HL-60 (cell line): ENCODE measurements around the gene RAET1E.
"Not testable (repeated sequence)": the region's sequence is repeated elsewhere in the genome, so short reads cannot be mapped to it uniquely, and the experiment has no call there.

Experiments used
- DNase-seq, 2 experiments: peaks; one replicate each; pipeline ENCODE4 v3.0.0-alpha.2; 2010 to 2020; ENCODE audit warnings: low read depth in 1 of 2, low spot score in 1 of 2
- H3K27ac ChIP-seq: fragments of 250-450 bp; sonication (Bioruptor Pico); replicated peaks from 2 replicates; pipeline ENCODE4 v1.5.1; 2020; ENCODE audit warnings: mild to moderate bottlenecking, moderate library complexity
- H3K27me3 ChIP-seq: fragments of 250-450 bp; sonication (Bioruptor Pico); 2 replicates; pipeline ENCODE4 v1.5.1; 2021; ENCODE audit warnings: mild to moderate bottlenecking, moderate library complexity; ENCODE audit not compliant: insufficient read depth, poor library complexity, severe bottlenecking
- H3K4me3 ChIP-seq: replicated peaks from 2 replicates; pipeline ENCODE4 v1.5.1; 2011; ENCODE audit warnings: mild to moderate bottlenecking, control low read depth, low read length; ENCODE audit not compliant: insufficient read depth
- GABPA ChIP-seq: IDR thresholded peaks from 2 replicates; pipeline ENCODE4 v1.6.1; 2012; ENCODE audit warnings: low read depth
- POLR2AphosphoS5 ChIP-seq: IDR thresholded peaks from 2 replicates; pipeline ENCODE4 v1.6.1; 2012; ENCODE audit warnings: low read depth
- SPI1 ChIP-seq: IDR thresholded peaks from 2 replicates; pipeline ENCODE4 v1.6.1; 2012; ENCODE audit warnings: low read depth, mild to moderate bottlenecking, borderline replicate concordance
- TF ChIP-seq, protein P1 (sequence below): IDR thresholded peaks from one replicate; pipeline ENCODE4 v1.5.1; 2011; ENCODE audit warnings: low read length, control low read depth, inconsistent platforms; ENCODE audit not compliant: insufficient read depth
- TF ChIP-seq, protein P2 (sequence below): IDR thresholded peaks from 2 replicates; pipeline ENCODE4 v1.6.1; 2012; ENCODE audit warnings: low read depth; ENCODE audit not compliant: insufficient replicate concordance

Gene RAET1E

GRCh38 chr6:149852881-149853280 lies 45.0 kb downstream of the RAET1E start:
- no peaks in the 10 kb centered on the region for H3K27me3 ChIP-seq
- H3K4me3 ChIP-seq = no peak overlapping the region
- TF ChIP-seq, protein P1, sequence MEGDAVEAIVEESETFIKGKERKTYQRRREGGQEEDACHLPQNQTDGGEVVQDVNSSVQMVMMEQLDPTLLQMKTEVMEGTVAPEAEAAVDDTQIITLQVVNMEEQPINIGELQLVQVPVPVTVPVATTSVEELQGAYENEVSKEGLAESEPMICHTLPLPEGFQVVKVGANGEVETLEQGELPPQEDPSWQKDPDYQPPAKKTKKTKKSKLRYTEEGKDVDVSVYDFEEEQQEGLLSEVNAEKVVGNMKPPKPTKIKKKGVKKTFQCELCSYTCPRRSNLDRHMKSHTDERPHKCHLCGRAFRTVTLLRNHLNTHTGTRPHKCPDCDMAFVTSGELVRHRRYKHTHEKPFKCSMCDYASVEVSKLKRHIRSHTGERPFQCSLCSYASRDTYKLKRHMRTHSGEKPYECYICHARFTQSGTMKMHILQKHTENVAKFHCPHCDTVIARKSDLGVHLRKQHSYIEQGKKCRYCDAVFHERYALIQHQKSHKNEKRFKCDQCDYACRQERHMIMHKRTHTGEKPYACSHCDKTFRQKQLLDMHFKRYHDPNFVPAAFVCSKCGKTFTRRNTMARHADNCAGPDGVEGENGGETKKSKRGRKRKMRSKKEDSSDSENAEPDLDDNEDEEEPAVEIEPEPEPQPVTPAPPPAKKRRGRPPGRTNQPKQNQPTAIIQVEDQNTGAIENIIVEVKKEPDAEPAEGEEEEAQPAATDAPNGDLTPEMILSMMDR = no peak
- TF ChIP-seq GABPA (no peak), POLR2AphosphoS5 (no peak), SPI1 (no peak)
- TF ChIP-seq, protein P2, sequence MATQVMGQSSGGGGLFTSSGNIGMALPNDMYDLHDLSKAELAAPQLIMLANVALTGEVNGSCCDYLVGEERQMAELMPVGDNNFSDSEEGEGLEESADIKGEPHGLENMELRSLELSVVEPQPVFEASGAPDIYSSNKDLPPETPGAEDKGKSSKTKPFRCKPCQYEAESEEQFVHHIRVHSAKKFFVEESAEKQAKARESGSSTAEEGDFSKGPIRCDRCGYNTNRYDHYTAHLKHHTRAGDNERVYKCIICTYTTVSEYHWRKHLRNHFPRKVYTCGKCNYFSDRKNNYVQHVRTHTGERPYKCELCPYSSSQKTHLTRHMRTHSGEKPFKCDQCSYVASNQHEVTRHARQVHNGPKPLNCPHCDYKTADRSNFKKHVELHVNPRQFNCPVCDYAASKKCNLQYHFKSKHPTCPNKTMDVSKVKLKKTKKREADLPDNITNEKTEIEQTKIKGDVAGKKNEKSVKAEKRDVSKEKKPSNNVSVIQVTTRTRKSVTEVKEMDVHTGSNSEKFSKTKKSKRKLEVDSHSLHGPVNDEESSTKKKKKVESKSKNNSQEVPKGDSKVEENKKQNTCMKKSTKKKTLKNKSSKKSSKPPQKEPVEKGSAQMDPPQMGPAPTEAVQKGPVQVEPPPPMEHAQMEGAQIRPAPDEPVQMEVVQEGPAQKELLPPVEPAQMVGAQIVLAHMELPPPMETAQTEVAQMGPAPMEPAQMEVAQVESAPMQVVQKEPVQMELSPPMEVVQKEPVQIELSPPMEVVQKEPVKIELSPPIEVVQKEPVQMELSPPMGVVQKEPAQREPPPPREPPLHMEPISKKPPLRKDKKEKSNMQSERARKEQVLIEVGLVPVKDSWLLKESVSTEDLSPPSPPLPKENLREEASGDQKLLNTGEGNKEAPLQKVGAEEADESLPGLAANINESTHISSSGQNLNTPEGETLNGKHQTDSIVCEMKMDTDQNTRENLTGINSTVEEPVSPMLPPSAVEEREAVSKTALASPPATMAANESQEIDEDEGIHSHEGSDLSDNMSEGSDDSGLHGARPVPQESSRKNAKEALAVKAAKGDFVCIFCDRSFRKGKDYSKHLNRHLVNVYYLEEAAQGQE = no peak
- no peak overlapping the region for H3K27ac ChIP-seq
- DNase-seq = no peak

GRCh38 chr6:149852180-149852579 lies 45.7 kb downstream of the RAET1E start:
- DNase-seq = no peak

DNA sequence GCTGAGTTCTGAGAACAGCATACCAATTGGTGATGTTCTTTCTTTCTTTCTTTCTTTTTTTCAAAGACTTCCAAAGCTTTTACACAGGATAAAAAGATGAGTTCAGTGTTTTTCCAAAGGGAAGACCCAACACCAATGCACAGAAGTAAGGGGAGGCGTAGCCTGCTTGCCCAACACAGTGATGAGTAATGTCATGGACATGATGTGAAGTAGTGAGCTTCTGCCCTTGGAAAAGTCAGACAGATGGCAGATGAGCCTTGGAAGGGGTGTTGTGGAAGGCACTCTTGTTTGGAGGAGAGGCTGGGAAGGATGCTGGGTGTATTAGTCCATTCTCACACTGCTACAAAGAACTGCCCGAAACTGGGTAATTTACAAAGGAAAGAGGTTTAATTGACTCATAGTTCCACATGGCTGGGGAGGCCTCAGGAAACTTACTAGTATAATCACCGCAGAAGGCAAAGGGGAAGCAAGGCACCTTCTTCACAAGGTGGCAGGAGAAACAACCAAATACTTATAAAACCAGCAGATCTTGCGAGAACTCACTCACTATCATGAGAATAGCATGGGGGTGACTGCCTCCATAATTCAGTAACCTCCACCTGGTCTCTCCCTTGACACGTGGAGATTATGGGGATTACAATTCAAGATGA lies 46.3 kb downstream of the RAET1E start:
- H3K27ac ChIP-seq = no peak overlapping the region
- TF ChIP-seq, protein P2 = no peak
- TF ChIP-seq POLR2AphosphoS5 = no peak
- TF ChIP-seq, protein P1 = no peak
- no peak for TF ChIP-seq GABPA
- TF ChIP-seq SPI1 = no peak
- H3K27me3 ChIP-seq = no peaks in the 10 kb centered on the region
- no peak overlapping the region for H3K4me3 ChIP-seq
- DNase-seq = no peak

More at GRCh38 chr6:149852180-149852579, 45.7 kb downstream of the RAET1E start:
- TF ChIP-seq SPI1 (peak; percentile 74; the same call in 1 of the 2 replicates), GABPA (no peak), POLR2AphosphoS5 (no peak)
- TF ChIP-seq, protein P2 = no peak
- TF ChIP-seq, protein P1 = no peak
- Histone ChIP-seq H3K4me3 (no peak overlapping the region), H3K27ac (no peak overlapping the region), H3K27me3 (no peaks in the 10 kb centered on the region)

DNA sequence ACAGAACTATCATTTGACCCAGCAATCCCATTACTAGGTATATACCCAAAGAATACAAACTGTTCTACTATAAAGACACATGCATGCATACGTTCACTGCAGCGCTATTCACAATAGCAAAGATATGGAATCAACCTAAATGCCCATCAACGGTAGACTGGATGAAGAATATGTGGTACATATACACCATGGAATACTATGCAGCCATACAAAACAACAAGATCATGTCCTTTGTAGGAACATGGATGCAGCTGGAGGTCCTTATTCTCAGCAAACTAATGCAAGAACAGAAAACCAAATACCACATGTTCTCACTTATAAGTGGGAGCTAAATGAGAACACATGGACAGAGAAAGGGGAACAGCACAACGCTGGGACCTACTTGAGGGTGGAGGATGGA lies 49.6 kb downstream of the RAET1E start:
- H3K27me3 ChIP-seq, H3K4me3 ChIP-seq, H3K27ac ChIP-seq, DNase-seq: not testable (repeated sequence)
